NB4 (cell line): Measurements from ENCODE around the gene TAS2R40.
"Not testable (repeated sequence)": the region's sequence is repeated elsewhere in the genome, so short reads cannot be mapped to it uniquely, and the experiment has no call there.

Source experiments
- DNase-seq: peaks from one replicate; pipeline ENCODE4 v3.0.0; 2010; ENCODE audit warnings: low read depth
- H3K4me3 ChIP-seq: one replicate; pipeline ENCODE4 v1.5.1; 2011; ENCODE audit warnings: mild to moderate bottlenecking, low read depth, low read length, moderate library complexity
- CTCF ChIP-seq: IDR thresholded peaks from one replicate; pipeline ENCODE4 v1.5.1; 2012; ENCODE audit warnings: low read depth, low read length
- MAX ChIP-seq: IDR thresholded peaks from 2 replicates; pipeline ENCODE4 v1.6.1; 2011; ENCODE audit warnings: low read depth, low read length
- MYC ChIP-seq: IDR thresholded peaks from 2 replicates; pipeline ENCODE4 v1.6.1; 2011; ENCODE audit warnings: low read depth, low read length
- POLR2A ChIP-seq: IDR thresholded peaks from 2 replicates; pipeline ENCODE4 v1.6.1; 2011; ENCODE audit warnings: mild to moderate bottlenecking; ENCODE audit not compliant: insufficient read length; ENCODE audit errors: extremely low read depth

TAS2R40 gene

GRCh38 chr7:143203386-143203785, 18.5 kb upstream of the TAS2R40 start:
- DNase-seq = no peak
- H3K4me3 ChIP-seq = no peak overlapping the region
- no peak for TF ChIP-seq CTCF
- TF ChIP-seq MYC = no peak
- no peak for TF ChIP-seq POLR2A
- TF ChIP-seq MAX = no peak

- peak overlapping the region; percentile 60 for H3K4me3 ChIP-seq
- DNase-seq = peak; percentile 99
- TF ChIP-seq MYC = no peak
- peak; percentile 63 for TF ChIP-seq MAX
- no peak for TF ChIP-seq CTCF
- no peak for TF ChIP-seq POLR2A
Measured at GRCh38 chr7:143205560-143206293, 16.1 kb upstream of the TAS2R40 start.

- no peak for TF ChIP-seq CTCF
- TF ChIP-seq MYC = no peak
- no peak for TF ChIP-seq POLR2A
- no peak for TF ChIP-seq MAX
- no peak for DNase-seq
- H3K4me3 ChIP-seq = no peak overlapping the region
Measured at GRCh38 chr7:143210541-143210940, 11.3 kb upstream of the TAS2R40 start.

GRCh38 chr7:143213478-143213877, 8.4 kb upstream of the TAS2R40 start:
- DNase-seq, H3K4me3 ChIP-seq: not testable (repeated sequence)

GRCh38 chr7:143214789-143215679, 6.8 kb upstream of the TAS2R40 start:
- H3K4me3 ChIP-seq = no peak overlapping the region
- TF ChIP-seq MAX = 0 out of 2 replicates have a peak, but pooled peaks have one; percentile 17
- TF ChIP-seq POLR2A = no peak
- peak; percentile 100 for TF ChIP-seq CTCF
- TF ChIP-seq MYC = peak; percentile 12; the same call in 1 of the 2 replicates
- peak; percentile 92 for DNase-seq

- no peak for DNase-seq
- no peak overlapping the region for H3K4me3 ChIP-seq
- no peak for TF ChIP-seq CTCF
- no peak for TF ChIP-seq POLR2A
Measured at GRCh38 chr7:143216151-143216550, 5.7 kb upstream of the TAS2R40 start.
